Mucosa of rectum (tissue), 2 donors: ENCODE data around the gene IL1RN.

Experiments
- H3K27ac ChIP-seq, 2 donors: one replicate each; pipeline ENCODE4 v1.7.0; 2013; ENCODE audit warnings: inconsistent platforms in 2 of 2, low read depth in 2 of 2, low read length in 2 of 2
- H3K27me3 ChIP-seq, 2 donors: one replicate each; pipeline ENCODE4 v1.7.0; 2013; ENCODE audit warnings: low read length in 2 of 2; ENCODE audit not compliant: control insufficient read depth in 2 of 2, insufficient read depth in 2 of 2
- H3K36me3 ChIP-seq, 2 donors: one replicate each; pipeline ENCODE4 v1.7.0; 2013; ENCODE audit warnings: low read length in 2 of 2; ENCODE audit not compliant: control insufficient read depth in 2 of 2, insufficient read depth in 2 of 2
- H3K4me1 ChIP-seq, 2 donors: one replicate each; pipeline ENCODE4 v1.7.0; 2013; ENCODE audit warnings: low read length in 2 of 2, mild to moderate bottlenecking in 1 of 2; ENCODE audit not compliant: control insufficient read depth in 2 of 2, insufficient read depth in 2 of 2
- H3K4me3 ChIP-seq, 2 donors: one replicate each; pipeline ENCODE4 v1.7.0; 2013; ENCODE audit warnings: low read length in 2 of 2
- H3K9ac ChIP-seq, 2 donors: one replicate each; pipeline ENCODE4 v1.7.0; 2013; ENCODE audit warnings: low read length in 2 of 2, low read depth in 1 of 2, mild to moderate bottlenecking in 1 of 2
- H3K9me3 ChIP-seq, 2 donors: one replicate each; pipeline ENCODE4 v1.7.0; 2013; ENCODE audit warnings: low read length in 2 of 2; ENCODE audit not compliant: control insufficient read depth in 2 of 2
- donor health status: healthy.
- donor health status: Normal muscosa, but diverticular disease.

IL1RN gene

DNA sequence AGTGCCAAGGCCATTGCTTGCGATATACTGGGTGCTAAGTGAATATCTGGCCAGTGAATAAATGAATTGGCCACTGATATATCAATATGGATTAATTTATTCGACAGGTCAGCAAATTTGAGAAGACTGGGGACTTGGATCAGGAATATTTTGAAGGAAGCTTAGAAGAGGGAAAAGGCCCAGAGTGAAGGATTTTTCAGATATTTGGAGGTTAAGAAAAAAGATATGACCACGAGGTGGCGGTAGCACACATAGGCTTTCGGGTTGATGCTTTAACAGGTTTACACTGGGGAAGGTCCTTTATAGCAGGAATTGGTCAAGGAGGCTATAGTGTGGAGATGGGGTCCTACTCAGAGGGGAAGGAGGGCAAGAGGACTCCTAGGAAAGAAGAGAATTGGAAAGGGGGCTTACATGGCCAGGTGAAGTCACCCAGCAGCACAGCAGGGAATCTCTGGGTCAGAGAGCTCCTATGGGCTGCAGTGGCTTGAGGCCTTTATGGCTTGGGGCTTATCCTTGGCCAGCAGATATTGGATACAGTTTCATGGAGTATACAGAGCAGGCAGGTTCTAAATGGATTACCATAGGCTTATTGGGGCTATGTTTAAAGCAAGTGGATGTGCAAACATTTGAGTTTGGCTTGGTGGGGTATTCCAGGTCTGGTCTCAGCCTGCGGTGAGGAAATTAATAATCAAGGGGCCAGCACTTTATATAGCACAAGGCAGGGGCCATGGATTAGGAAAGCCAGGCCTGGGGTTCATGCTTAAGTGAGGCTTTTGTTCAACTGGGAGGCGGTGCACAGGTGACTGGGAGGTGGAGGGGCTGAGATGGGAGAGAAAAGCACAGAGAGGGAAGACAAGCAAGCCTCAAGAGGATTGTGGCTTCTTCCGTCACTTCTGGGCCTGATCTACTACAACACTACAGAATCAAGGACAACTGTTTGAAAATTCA, 9.7 kb downstream of the IL1RN start:
- H3K27ac ChIP-seq = no peak overlapping the region
- H3K9me3 ChIP-seq = no peaks in the 10 kb centered on the region
- H3K9ac ChIP-seq = no peak overlapping the region
- no peak overlapping the region for H3K4me3 ChIP-seq
- H3K27me3 ChIP-seq = no peaks in the 10 kb centered on the region
- H3K36me3 ChIP-seq = no peaks in the 10 kb centered on the region
- H3K4me1 ChIP-seq = peaks cover 5 to 11% of the 10 kb centered on the region in 2 donors

DNA sequence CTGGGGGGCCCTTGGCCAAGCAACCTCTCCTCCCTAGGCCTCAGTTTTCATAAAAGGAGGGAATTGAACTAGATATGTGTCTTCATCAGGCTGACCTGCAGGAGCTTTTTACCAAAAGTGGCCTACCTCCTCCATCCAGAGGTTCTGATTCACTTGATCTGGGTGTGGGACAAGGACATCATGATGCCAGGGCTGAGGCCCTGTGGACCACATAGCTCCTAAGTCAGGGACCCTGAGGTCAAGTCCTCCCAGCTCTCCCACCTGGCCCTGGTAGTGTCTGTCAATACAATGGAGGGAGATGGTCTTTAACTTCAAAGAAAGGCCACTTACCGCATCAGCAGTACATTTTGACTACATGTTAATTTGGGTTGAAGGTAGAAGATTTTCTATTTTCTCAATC, 10.4 kb downstream of the IL1RN start:
- H3K4me1 ChIP-seq = peaks cover 5 to 11% of the 10 kb centered on the region in 2 donors
- no peaks in the 10 kb centered on the region for H3K9me3 ChIP-seq
- peak overlapping the region in 1 of 2 donors; percentile 47 for H3K9ac ChIP-seq
- H3K4me3 ChIP-seq = no peak overlapping the region
- no peaks in the 10 kb centered on the region for H3K27me3 ChIP-seq
- H3K36me3 ChIP-seq = no peaks in the 10 kb centered on the region
- H3K27ac ChIP-seq = no peak overlapping the region

DNA sequence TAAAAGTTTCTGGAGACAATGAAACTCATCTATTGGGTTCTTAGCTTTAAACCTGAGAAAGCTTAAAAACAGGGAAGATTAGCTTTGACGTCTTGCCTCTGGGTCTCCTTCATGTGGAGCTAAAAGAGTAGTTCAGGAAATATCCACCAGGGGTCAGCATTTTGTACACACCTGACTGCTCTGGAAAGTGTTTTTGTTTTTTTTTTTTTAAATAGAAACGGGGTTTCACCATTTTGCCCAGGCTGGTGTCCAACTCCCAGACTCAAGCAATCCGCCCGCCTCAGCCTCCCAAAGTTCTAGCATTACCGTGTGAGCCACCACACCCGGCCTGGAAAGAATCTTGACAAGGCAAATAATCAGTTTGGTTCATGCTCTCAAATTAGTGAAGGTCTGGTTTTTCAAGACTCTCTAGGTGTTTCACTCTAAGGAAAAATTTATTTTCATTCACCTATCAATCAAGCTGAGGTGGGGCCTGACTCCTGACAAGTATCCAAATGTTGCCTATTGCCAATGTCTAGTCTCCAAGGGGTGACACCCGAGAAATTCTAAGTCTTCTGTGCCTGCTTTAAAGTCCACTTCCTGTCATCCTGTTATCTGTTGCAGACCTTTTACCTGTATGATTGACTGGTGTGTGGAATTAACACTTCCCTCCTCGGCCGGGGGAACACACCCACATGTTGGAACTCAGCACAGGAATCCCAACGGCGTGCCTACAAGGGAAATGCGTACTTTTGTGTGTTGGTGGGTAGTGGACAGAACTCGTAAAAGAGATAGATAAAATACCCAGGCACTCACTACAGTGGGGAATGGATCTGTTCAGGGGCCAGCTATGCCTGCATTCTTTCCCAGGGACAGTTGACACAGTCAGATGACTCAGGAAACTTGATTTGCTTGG, 11.3 kb downstream of the IL1RN start:
- peaks cover 5 to 11% of the 10 kb centered on the region in 2 donors for H3K4me1 ChIP-seq
- H3K4me3 ChIP-seq = peak overlapping the region; percentile 40 to 58
- H3K9ac ChIP-seq = peak overlapping the region; percentile 9 to 47
- H3K36me3 ChIP-seq = no peaks in the 10 kb centered on the region
- no peaks in the 10 kb centered on the region for H3K9me3 ChIP-seq
- no peak overlapping the region for H3K27ac ChIP-seq
- H3K27me3 ChIP-seq = no peaks in the 10 kb centered on the region

DNA sequence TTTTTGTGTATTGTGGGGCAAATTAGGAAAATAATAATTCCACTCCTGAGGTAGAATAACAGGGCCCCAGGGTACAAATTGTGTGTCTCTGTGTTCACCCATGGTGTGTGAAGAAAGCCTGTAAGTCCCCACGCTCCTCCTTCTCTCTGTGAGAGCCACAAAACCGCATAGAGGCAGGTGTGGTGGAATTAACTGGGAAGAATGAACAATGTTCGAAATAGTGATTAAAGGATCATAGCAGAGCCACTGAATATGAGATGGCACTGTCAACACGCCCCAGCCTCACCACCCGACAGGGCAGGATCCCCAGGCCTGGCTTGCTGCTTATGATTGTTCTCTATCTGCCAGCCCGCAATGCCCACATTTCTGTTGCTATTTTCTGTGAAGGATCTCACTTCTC, 14.1 kb downstream of the IL1RN start:
- peaks cover 5 to 8% of the 10 kb centered on the region in 2 donors for H3K4me1 ChIP-seq
- no peak overlapping the region for H3K4me3 ChIP-seq
- no peaks in the 10 kb centered on the region for H3K9me3 ChIP-seq
- H3K36me3 ChIP-seq = no peaks in the 10 kb centered on the region
- H3K27ac ChIP-seq = no peak overlapping the region
- H3K27me3 ChIP-seq = no peaks in the 10 kb centered on the region
- H3K9ac ChIP-seq = no peak overlapping the region

DNA sequence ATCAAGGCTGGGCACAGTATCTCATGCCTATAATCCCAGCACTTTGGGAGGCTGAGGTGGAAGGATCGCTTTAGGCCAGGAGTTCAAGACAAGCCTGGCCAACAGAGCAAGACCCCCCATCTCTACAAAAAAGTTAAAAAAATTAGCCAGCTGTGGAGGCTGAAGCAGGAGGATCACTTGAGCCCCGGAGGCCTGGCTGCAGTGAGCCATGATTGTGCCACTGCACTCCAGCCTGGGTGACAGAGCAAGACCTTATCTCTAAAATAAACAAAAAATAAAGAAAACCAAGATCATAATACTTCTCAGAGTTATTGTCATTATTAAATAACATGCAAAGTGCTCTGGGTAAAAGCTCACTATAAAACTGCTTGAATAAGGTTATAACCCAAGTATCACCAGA, 14.9 kb downstream of the IL1RN start:
- Histone ChIP-seq H3K36me3 (no peaks in the 10 kb centered on the region), H3K27me3 (no peaks in the 10 kb centered on the region), H3K9ac (no peak overlapping the region), H3K27ac (no peak overlapping the region), H3K4me1 (peaks cover 5 to 8% of the 10 kb centered on the region in 2 donors), H3K9me3 (no peaks in the 10 kb centered on the region), H3K4me3 (no peak overlapping the region)

DNA sequence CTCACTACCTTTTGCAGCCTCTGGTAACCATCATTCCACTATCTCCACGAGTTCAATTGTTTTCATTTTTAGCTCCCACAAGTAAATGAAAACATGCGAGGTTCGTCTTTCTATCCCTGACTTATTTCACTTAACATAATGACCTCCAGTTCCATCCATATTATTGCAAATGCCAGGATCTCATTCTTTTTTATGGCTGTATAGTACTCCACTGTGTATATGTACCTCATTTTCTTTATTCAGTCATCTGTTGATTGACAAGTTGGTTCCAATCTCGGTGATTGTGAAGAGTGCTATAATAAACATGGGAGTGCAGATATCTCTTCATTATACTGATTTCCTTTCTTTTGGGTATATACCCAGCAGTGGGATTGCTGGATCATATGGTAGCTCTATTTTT, 16.9 kb downstream of the IL1RN start:
- Histone ChIP-seq H3K4me1 (no peaks in the 10 kb centered on the region), H3K4me3 (no peak overlapping the region), H3K27ac (no peak overlapping the region), H3K27me3 (no peaks in the 10 kb centered on the region), H3K36me3 (no peaks in the 10 kb centered on the region), H3K9ac (no peak overlapping the region), H3K9me3 (no peaks in the 10 kb centered on the region)

DNA sequence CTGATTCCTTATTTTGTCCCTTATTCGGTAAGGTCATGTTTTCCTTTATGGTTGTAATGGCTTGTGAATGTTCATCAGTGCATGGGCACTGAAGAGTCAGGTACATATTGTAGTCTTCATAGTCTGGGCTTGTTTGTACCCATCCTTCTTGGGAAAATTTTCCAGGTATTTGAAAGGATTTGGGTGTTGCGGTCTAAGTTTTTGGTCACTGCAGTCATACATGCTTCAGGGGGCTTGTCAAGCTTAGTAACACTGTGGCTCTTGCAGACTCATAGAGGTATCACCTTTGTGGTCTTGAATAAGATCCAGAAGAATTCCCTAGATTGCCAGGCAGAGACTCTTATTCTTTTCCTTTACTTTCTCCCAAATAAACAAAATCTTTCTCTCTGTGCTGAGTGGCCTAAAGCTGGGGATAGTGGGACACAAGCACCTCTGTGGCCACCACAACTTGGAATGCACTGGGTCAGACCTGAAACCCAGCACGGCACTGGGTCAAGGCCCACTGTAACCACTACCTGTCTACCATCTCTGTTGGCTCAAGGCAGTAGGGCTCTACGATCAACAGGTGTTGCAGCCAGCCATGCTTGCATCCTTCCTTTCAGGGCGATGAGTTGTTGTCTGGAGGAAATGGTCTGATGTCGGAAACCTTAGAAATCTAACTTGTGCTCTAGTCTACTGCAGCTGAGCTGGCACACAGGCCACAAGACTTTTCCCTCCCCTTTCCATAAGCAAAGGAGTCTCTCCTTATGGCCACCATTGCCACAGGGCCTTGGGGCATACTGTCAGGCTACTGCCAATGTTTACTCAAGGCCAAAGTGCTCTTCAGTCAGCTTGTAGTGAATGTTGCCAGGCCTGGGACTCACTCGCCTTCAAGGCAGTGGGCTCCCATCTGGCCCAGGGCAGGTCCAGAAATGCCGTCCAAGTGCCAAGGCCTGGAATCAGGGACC, 21.5 kb downstream of the IL1RN start:
- Histone ChIP-seq H3K4me3 (no peak overlapping the region), H3K4me1 (no peaks in the 10 kb centered on the region), H3K36me3 (no peaks in the 10 kb centered on the region), H3K27ac (no peak overlapping the region), H3K27me3 (no peaks in the 10 kb centered on the region), H3K9me3 (no peaks in the 10 kb centered on the region), H3K9ac (no peak overlapping the region)

DNA sequence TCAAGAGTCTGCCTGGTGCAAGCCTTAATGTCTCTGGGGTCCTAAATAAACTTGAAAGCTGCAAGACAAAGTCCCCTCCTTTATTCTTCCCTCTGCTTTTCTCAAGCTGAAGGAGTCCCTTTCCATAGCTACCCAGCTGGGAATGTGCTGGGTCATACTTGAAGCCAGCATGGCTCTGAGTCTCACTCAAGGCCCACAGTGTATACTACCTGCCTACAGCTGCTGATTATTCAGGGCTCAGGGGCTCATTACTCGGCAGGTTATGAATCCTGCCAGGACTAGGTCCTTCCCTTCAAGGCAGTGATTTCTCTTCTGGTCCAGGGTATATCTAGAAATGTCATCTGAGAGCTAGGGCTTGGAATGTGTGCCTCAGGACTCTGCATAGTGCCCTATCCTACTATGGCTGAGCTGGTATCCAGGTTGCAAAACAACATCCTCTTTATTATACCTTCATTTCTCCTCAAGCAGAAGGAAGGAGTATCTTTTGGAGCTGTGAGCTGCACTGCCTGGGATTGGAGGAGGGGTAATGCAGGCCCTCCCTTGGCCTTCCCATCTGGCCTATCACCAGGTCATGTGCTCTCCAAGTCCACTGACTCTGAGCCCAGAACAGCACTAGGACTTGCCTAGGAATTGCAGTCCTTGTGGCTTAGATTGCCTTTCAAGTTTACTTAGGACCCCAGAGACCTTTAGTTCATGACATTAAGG, 22.3 kb downstream of the IL1RN start:
- Histone ChIP-seq H3K27ac (no peak overlapping the region), H3K27me3 (no peaks in the 10 kb centered on the region), H3K4me3 (no peak overlapping the region), H3K9ac (no peak overlapping the region), H3K9me3 (no peaks in the 10 kb centered on the region), H3K4me1 (no peaks in the 10 kb centered on the region), H3K36me3 (no peaks in the 10 kb centered on the region)

DNA sequence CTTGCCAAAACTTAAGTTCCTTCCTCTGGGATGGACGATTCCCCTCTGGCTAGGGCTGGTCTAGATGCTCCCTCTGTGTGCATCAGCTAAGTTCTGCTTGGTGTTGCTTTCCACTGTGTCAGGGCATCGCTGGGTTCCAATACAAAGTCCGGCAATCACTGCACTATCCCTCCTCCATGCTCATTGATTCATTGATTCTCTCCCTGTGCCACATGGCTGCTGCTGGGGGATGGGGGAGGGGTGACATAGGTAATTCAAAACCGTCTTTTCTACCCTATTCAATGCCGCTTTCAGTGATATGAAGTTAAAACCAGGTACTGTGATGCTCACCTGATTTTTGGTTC, 22.8 kb downstream of the IL1RN start:
- H3K9me3 ChIP-seq = no peaks in the 10 kb centered on the region
- no peak overlapping the region for H3K4me3 ChIP-seq
- H3K27me3 ChIP-seq = no peaks in the 10 kb centered on the region
- H3K4me1 ChIP-seq = no peaks in the 10 kb centered on the region
- H3K27ac ChIP-seq = no peak overlapping the region
- no peak overlapping the region for H3K9ac ChIP-seq
- H3K36me3 ChIP-seq = no peaks in the 10 kb centered on the region
